HEK293 (cell line): ENCODE data around the gene LYZL1.
A peak's percentile ranks its signal among the peaks of the same experiment; 100 is the strongest.

Experiments
- ATF2 ChIP-seq: fragments of 450-650 bp; formaldehyde crosslinking; IDR thresholded peaks from 2 replicates; pipeline ENCODE4 v1.5.1; 2016; ENCODE audit warnings: missing biosample characterization, missing genetic modification characterization, low read depth
- GLIS2 ChIP-seq: fragments of 450-650 bp; formaldehyde crosslinking; IDR thresholded peaks from 2 replicates; pipeline ENCODE4 v1.5.1; 2016; ENCODE audit warnings: missing biosample characterization, missing genetic modification characterization
- MEIS1 ChIP-seq: sonication (generic); formaldehyde crosslinking; IDR thresholded peaks from 2 replicates; pipeline ENCODE4 v1.8.1; 2022; ENCODE audit warnings: missing genetic modification reagents, mild to moderate bottlenecking, borderline replicate concordance
- PATZ1 ChIP-seq: fragments of 450-650 bp; formaldehyde crosslinking; IDR thresholded peaks from 2 replicates; pipeline ENCODE4 v1.5.1; 2016; ENCODE audit warnings: missing biosample characterization, missing genetic modification characterization
- PBX3 ChIP-seq: sonication (generic); formaldehyde crosslinking; IDR thresholded peaks from 2 replicates; pipeline ENCODE4 v1.8.1; 2022; ENCODE audit warnings: mild to moderate bottlenecking, moderate library complexity, missing genetic modification reagents
- PRDM4 ChIP-seq: fragments of 450-650 bp; formaldehyde crosslinking; IDR thresholded peaks from 2 replicates; pipeline ENCODE4 v1.5.1; 2017; ENCODE audit warnings: missing biosample characterization, missing genetic modification characterization
- REST ChIP-seq: fragments of 450-650 bp; formaldehyde crosslinking; IDR thresholded peaks from 2 replicates; pipeline ENCODE4 v1.5.1; 2016; ENCODE audit warnings: missing biosample characterization, missing genetic modification characterization
- TRIM28 ChIP-seq: IDR thresholded peaks from 2 replicates; pipeline ENCODE4 v1.6.1; 2011; ENCODE audit warnings: low read length, control low read depth, borderline replicate concordance
- TSHZ1 ChIP-seq: fragments of 450-650 bp; formaldehyde crosslinking; IDR thresholded peaks from 2 replicates; pipeline ENCODE4 v1.5.1; 2016; ENCODE audit warnings: missing biosample characterization, missing genetic modification characterization, borderline replicate concordance
- ZNF140 ChIP-seq: fragments of 450-650 bp; formaldehyde crosslinking; IDR thresholded peaks from 2 replicates; pipeline ENCODE4 v1.5.1; 2016; ENCODE audit warnings: missing biosample characterization, missing genetic modification characterization
- ZNF223 ChIP-seq: fragments of 450-650 bp; formaldehyde crosslinking; IDR thresholded peaks from 2 replicates; pipeline ENCODE4 v1.5.1; 2016; ENCODE audit warnings: missing biosample characterization, missing genetic modification characterization
- ZNF280D ChIP-seq: fragments of 450-650 bp; formaldehyde crosslinking; IDR thresholded peaks from 2 replicates; pipeline ENCODE4 v1.5.1; 2016; ENCODE audit warnings: missing biosample characterization, missing genetic modification characterization
- ZNF398 ChIP-seq: fragments of 450-650 bp; formaldehyde crosslinking; IDR thresholded peaks from 2 replicates; pipeline ENCODE4 v1.5.1; 2017; ENCODE audit warnings: missing biosample characterization, missing genetic modification characterization
- ZSCAN30 ChIP-seq: fragments of 450-650 bp; IDR thresholded peaks from 2 replicates; pipeline ENCODE4 v1.5.1; 2018; ENCODE audit warnings: missing biosample characterization, mild to moderate bottlenecking, missing genetic modification characterization, moderate library complexity

LYZL1 gene

GRCh38 chr10:29254123-29255046 is 34.5 kb upstream of the LYZL1 start (continued):
- TF ChIP-seq ZSCAN30 (tag by site-specific recombination) (peak; percentile 65), PATZ1 (tag by site-specific recombination) (peak; percentile 52; the same call in 1 of the 2 replicates), TRIM28 (peak; percentile 86), PRDM4 (peak; percentile 74), MEIS1 (CRISPR knock-in tag) (peak; percentile 96), ATF2 (tag by site-specific recombination) (0 out of 2 replicates have a peak, but pooled peaks have one; percentile 16), GLIS2 (peak; percentile 50; the same call in 1 of the 2 replicates), TSHZ1 (tag by site-specific recombination) (peak; percentile 55; the same call in 1 of the 2 replicates), PBX3 (peak; percentile 84), REST (tag by site-specific recombination) (0 out of 2 replicates have a peak, but pooled peaks have one; percentile 8), ZNF223 (tag by site-specific recombination) (no peak), ZNF280D (tag by site-specific recombination) (no peak), ZNF140 (tag by site-specific recombination) (no peak), ZNF398 (tag by site-specific recombination) (no peak)
